Omental fat pad (tissue), 4 donors: Measurements from ENCODE around the gene RNF214. TPM values are rescaled to one million over a fixed set of nuclear protein-coding genes. Genes with fewer than 3 reads are reported as not detected.

Experiments
- ATAC-seq: fragments of 150-250 bp; one replicate; pipeline ENCODE4 v1.9.1; 2016; ENCODE audit warnings: mild to moderate bottlenecking, moderate library complexity; ENCODE audit not compliant: low FRiP score
- DNase-seq: peaks from one replicate; pipeline ENCODE4 v3.0.0-alpha.2; 2019; ENCODE audit warnings: low spot score
- small RNA-seq: library from RNA; depleted of rRNA; stranded (forward); fragments of <200 nt; gene quantifications from one replicate; pipeline ENCODE3, GENCODE V24; 2016
- total RNA-seq, 4 donors: library from RNA; depleted of rRNA; stranded (reverse); fragments of >200 nt; gene quantifications; one replicate each; pipeline ENCODE4 v1.1.0, GENCODE V29; 2016
- TF ChIP-seq, protein P1 (sequence below), 3 donors: fragments of 450-650 bp; IDR thresholded peaks; one replicate each; pipeline ENCODE4 v1.5.1; 2016 to 2017; ENCODE audit warnings: antibody characterized with exemption in 3 of 3, mild to moderate bottlenecking in 3 of 3, moderate library complexity in 2 of 3

The RNF214 gene
- total RNA-seq, 4 donors from 2014 or later, result 7.7 to 12.1 (median 9.8) TPM

DNA sequence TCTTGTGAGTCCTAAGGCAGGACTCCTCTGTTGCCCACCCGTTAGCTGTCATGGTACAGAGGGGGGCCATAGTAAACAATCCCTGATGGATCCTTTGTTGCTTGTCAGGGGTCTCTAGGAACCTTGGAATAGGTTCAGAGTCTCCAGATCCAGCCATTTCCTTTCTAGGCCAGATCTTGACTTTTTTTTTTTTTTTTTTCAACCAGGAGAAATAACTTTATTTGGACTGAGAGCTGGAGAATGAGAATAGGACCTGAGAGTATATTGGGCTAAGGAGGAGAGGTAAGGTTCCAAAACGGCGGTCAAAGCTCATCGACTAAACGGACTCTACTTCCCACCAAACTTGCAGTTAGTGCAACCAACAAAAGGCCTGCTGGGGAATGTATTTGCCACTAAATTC is 102.9 kb downstream of the RNF214 start:
- ATAC-seq (no peak), DNase-seq (no peak)
- TF ChIP-seq, protein P1, sequence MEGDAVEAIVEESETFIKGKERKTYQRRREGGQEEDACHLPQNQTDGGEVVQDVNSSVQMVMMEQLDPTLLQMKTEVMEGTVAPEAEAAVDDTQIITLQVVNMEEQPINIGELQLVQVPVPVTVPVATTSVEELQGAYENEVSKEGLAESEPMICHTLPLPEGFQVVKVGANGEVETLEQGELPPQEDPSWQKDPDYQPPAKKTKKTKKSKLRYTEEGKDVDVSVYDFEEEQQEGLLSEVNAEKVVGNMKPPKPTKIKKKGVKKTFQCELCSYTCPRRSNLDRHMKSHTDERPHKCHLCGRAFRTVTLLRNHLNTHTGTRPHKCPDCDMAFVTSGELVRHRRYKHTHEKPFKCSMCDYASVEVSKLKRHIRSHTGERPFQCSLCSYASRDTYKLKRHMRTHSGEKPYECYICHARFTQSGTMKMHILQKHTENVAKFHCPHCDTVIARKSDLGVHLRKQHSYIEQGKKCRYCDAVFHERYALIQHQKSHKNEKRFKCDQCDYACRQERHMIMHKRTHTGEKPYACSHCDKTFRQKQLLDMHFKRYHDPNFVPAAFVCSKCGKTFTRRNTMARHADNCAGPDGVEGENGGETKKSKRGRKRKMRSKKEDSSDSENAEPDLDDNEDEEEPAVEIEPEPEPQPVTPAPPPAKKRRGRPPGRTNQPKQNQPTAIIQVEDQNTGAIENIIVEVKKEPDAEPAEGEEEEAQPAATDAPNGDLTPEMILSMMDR (IDR thresholded peaks at IDR 0.05), result no peak

Small RNA genes lying within 50 kb of the gene (small RNA-seq; reads per million reads assigned to genes)
- not detected for gene RF00564

Other genes starting within 250 kb of the RNF214 start
- gene SIK3, start 134.2 kb upstream of the RNF214 start, total RNA-seq, result 10 to 100 TPM; 31.2 to 54.6 (median 50.2) TPM
- gene PAFAH1B2, start 88.4 kb upstream of the RNF214 start, total RNA-seq, result 100 to 1,000 TPM in 2 of 4 donors, 10 to 100 TPM in 2; 76.0 to 108 (median 98.6) TPM
- gene SIDT2, start 53.9 kb upstream of the RNF214 start, total RNA-seq, result 100 to 1,000 TPM in 1 of 4 donors, 10 to 100 TPM in 3; 63.4 to 101 (median 81.1) TPM
- 1,000 to 10,000 TPM in 1 of 4 donors, 100 to 1,000 TPM in 3; 731 to 1,161 (median 827) TPM for gene TAGLN, start 33.3 kb upstream of the RNF214 start, total RNA-seq
- 10 to 100 TPM; 39.8 to 78.1 (median 50.0) TPM for gene PCSK7, start 598 bp upstream of the RNF214 start, total RNA-seq
- gene BACE1-AS, start 58.7 kb downstream of the RNF214 start, total RNA-seq, result 10 to 100 TPM in 1 of 4 donors, 1 to 10 TPM in 3; 2.3 to 12.0 (median 5.7) TPM
- 10 to 100 TPM; 20.0 to 32.4 (median 24.7) TPM for gene BACE1, start 83.6 kb downstream of the RNF214 start, total RNA-seq
- gene CEP164, start 95.2 kb downstream of the RNF214 start, total RNA-seq, result 10 to 100 TPM; 15.1 to 20.3 (median 19.4) TPM